GM23338 (cell line): ENCODE measurements around the gene UBAC2.

Experiments
- CTCF ChIP-seq, 2 experiments: fragments of 200-600 bp in 1 of 2; sonication (generic) in 1 of 2; conservative IDR thresholded peaks; 2 replicates each; pipeline versions ENCODE4 v1.5.1 to v1.6.1; 2016 to 2017; ENCODE audit warnings: antibody characterized with exemption in 2 of 2, low read depth in 2 of 2, mild to moderate bottlenecking in 2 of 2, moderate library complexity in 1 of 2
- EZH2 ChIP-seq: fragments of 200-600 bp; sonication (generic); IDR thresholded peaks from one replicate; pipeline ENCODE4 v1.8.0; 2017; ENCODE audit warnings: antibody characterized with exemption, mild to moderate bottlenecking, low read depth; ENCODE audit not compliant: unreplicated experiment
- EZH2phosphoT487 ChIP-seq: fragments of 200-600 bp; sonication (generic); IDR thresholded peaks from one replicate; pipeline ENCODE4 v1.8.1; 2018; ENCODE audit warnings: antibody characterized with exemption; ENCODE audit not compliant: unreplicated experiment
- JUNB ChIP-seq: IDR thresholded peaks from one replicate; pipeline ENCODE4 v1.6.1; 2016; ENCODE audit warnings: antibody characterized with exemption; ENCODE audit not compliant: unreplicated experiment
- POLR2AphosphoS5 ChIP-seq: IDR thresholded peaks from 2 replicates; pipeline ENCODE4 v1.6.1; 2016; ENCODE audit warnings: antibody characterized with exemption, low read depth
- REST ChIP-seq: IDR thresholded peaks from one replicate; pipeline ENCODE4 v1.6.1; 2018; ENCODE audit warnings: antibody characterized with exemption; ENCODE audit not compliant: unreplicated experiment
- STAT1 ChIP-seq: IDR thresholded peaks from one replicate; pipeline ENCODE4 v1.6.1; 2016; ENCODE audit warnings: antibody characterized with exemption; ENCODE audit not compliant: unreplicated experiment
- ZNF114 ChIP-seq: fragments of 250-450 bp; sonication (Bioruptor Pico); IDR thresholded peaks from 2 replicates; pipeline ENCODE4 v1.5.0; 2020; ENCODE audit warnings: mild to moderate bottlenecking, moderate library complexity

- TF ChIP-seq CTCF (conservative IDR thresholded peaks at IDR 0.05; ENCODE audit: low read depth in 2 of 2) (no peak), EZH2phosphoT487 (no peak), EZH2 (no peak), POLR2AphosphoS5 (no peak), REST (no peak), JUNB (no peak), STAT1 (no peak), ZNF114 (CRISPR knock-in tag) (no peak)
Measured at GRCh38 chr13:99290894-99291293, 90.2 kb downstream of the UBAC2 start.
